Measurements from ENCODE around the gene IL32.

DNA sequence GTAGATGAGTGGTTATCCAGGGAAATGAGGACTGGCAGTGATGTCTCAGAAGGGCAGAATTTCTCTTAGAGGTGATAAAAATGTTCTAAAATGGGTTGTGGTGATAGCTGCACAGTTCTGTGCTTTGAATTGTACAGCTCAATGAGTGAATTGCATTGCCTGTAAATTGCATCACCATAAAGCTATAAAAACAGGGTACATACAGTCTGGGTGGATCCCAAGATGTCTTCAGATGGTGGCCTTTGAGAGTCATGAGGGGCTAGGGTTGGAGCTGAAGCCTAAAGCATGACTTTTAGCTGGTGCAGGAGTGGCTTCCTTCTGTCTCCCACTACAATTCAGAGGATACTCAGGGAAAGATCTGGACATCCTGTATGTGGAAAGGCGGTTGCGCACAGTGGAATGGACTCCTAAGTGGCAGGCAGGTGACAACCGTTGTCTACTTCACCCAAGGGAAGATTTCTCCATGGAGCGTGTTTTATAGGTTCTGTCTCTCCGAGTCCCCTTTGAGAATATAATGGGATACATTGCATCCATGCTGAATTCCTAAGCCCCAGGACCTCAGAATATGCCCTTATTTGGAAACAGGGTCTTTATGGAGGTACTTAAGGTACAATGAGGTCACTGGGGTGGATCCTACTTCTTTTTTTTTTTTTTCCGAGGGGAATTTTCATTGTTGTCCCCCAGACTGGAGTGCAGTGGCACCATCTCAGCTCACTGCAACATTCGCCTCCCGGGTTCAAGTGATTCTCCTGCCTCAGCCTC lies 1.6 kb upstream of the IL32 start:
- TF ChIP-seq EZH2 (IDR thresholded peaks at IDR 0.05; ENCODE audit: borderline replicate concordance, low read depth, low read length, severe bottlenecking): no peak
- TF ChIP-seq, protein P1, sequence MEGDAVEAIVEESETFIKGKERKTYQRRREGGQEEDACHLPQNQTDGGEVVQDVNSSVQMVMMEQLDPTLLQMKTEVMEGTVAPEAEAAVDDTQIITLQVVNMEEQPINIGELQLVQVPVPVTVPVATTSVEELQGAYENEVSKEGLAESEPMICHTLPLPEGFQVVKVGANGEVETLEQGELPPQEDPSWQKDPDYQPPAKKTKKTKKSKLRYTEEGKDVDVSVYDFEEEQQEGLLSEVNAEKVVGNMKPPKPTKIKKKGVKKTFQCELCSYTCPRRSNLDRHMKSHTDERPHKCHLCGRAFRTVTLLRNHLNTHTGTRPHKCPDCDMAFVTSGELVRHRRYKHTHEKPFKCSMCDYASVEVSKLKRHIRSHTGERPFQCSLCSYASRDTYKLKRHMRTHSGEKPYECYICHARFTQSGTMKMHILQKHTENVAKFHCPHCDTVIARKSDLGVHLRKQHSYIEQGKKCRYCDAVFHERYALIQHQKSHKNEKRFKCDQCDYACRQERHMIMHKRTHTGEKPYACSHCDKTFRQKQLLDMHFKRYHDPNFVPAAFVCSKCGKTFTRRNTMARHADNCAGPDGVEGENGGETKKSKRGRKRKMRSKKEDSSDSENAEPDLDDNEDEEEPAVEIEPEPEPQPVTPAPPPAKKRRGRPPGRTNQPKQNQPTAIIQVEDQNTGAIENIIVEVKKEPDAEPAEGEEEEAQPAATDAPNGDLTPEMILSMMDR (IDR thresholded peaks at IDR 0.05; ENCODE audit: borderline replicate concordance, extremely low read depth, low read length, poor library complexity, severe bottlenecking): no peak
